H1 (cell line): ENCODE data around the gene CRHR1.

Experiments used
- POLR2AphosphoS5 ChIP-seq: IDR thresholded peaks from 2 replicates; pipeline ENCODE4 v1.6.1; 2011; ENCODE audit warnings: low read depth, low read length
- ZNF274 ChIP-seq: IDR thresholded peaks from 2 replicates; pipeline ENCODE4 v1.7.0; 2012; ENCODE audit warnings: low read length, borderline replicate concordance; ENCODE audit errors: extremely low read depth
- TF ChIP-seq, protein P1 (sequence below), 3 experiments: IDR thresholded peaks; 1 replicate in 2 of 3; 2 replicates in 1 of 3; pipeline versions ENCODE4 v1.5.1 to v1.6.1; 2011; ENCODE audit warnings: low read length in 3 of 3, mild to moderate bottlenecking in 3 of 3, inconsistent platforms in 2 of 3, low read depth in 1 of 3, moderate library complexity in 1 of 3; ENCODE audit not compliant: insufficient read depth in 1 of 3; ENCODE audit errors: control extremely low read depth in 1 of 3
- TF ChIP-seq, protein P2 (sequence below): IDR thresholded peaks from 2 replicates; pipeline ENCODE4 v1.6.1; 2011; ENCODE audit warnings: low read depth, mild to moderate bottlenecking, low read length; ENCODE audit not compliant: insufficient read depth

DNA sequence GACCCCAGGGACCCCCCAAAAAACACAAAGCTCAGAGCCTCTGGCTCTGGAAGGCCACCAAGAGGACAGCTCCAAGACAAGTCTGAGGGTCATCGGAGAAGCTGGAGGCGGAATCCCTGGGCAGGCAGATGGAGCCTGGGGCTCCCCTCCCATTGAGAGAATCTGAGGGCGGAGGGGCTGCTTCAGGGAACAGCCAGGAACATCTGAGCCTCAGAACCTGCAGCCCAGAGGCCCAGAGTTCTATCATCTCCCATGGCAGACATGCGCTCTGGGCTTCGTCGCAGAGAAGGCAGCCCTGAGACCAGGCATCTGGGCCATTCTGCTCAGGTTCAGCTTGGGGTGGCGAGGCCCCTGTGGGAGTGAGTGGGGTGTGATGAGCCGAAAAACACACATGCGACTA, 53.5 kb downstream of the CRHR1 start:
- TF ChIP-seq, protein P1, sequence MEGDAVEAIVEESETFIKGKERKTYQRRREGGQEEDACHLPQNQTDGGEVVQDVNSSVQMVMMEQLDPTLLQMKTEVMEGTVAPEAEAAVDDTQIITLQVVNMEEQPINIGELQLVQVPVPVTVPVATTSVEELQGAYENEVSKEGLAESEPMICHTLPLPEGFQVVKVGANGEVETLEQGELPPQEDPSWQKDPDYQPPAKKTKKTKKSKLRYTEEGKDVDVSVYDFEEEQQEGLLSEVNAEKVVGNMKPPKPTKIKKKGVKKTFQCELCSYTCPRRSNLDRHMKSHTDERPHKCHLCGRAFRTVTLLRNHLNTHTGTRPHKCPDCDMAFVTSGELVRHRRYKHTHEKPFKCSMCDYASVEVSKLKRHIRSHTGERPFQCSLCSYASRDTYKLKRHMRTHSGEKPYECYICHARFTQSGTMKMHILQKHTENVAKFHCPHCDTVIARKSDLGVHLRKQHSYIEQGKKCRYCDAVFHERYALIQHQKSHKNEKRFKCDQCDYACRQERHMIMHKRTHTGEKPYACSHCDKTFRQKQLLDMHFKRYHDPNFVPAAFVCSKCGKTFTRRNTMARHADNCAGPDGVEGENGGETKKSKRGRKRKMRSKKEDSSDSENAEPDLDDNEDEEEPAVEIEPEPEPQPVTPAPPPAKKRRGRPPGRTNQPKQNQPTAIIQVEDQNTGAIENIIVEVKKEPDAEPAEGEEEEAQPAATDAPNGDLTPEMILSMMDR (IDR thresholded peaks at IDR 0.05; ENCODE audit: control extremely low read depth in 1 of 3, insufficient read depth in 1 of 3, low read depth in 1 of 3, low read length in 3 of 3) = no peak
- TF ChIP-seq POLR2AphosphoS5 (no peak), ZNF274 (no peak)
- TF ChIP-seq, protein P2, sequence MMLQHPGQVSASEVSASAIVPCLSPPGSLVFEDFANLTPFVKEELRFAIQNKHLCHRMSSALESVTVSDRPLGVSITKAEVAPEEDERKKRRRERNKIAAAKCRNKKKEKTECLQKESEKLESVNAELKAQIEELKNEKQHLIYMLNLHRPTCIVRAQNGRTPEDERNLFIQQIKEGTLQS = no peak
